IPS-18a (cell line): ENCODE results near the gene UBE3A.
"Not testable (repeated sequence)": the region's sequence is repeated elsewhere in the genome, so short reads cannot be mapped to it uniquely, and the experiment has no call there.

Experiments
- H3K27ac ChIP-seq: one replicate; pipeline ENCODE4 v1.5.1; 2013; ENCODE audit warnings: low read length
- H3K27me3 ChIP-seq: one replicate; pipeline ENCODE4 v1.6.1; 2013; ENCODE audit warnings: mild to moderate bottlenecking, low read length; ENCODE audit not compliant: control insufficient read depth, insufficient read depth
- H3K36me3 ChIP-seq: one replicate; pipeline ENCODE4 v1.6.1; 2013; ENCODE audit warnings: low read depth, low read length; ENCODE audit not compliant: control insufficient read depth
- H3K4me1 ChIP-seq: one replicate; pipeline ENCODE4 v1.6.1; 2013; ENCODE audit warnings: low read depth, low read length; ENCODE audit not compliant: control insufficient read depth
- H3K4me3 ChIP-seq: one replicate; pipeline ENCODE4 v1.5.1; 2013; ENCODE audit warnings: low read length
- H3K9ac ChIP-seq: one replicate; pipeline ENCODE4 v1.6.1; 2013; ENCODE audit warnings: mild to moderate bottlenecking, low read length, moderate library complexity
- H3K9me3 ChIP-seq: one replicate; pipeline ENCODE4 v1.6.1; 2013; ENCODE audit warnings: low read depth, low read length; ENCODE audit not compliant: control insufficient read depth

UBE3A gene

DNA sequence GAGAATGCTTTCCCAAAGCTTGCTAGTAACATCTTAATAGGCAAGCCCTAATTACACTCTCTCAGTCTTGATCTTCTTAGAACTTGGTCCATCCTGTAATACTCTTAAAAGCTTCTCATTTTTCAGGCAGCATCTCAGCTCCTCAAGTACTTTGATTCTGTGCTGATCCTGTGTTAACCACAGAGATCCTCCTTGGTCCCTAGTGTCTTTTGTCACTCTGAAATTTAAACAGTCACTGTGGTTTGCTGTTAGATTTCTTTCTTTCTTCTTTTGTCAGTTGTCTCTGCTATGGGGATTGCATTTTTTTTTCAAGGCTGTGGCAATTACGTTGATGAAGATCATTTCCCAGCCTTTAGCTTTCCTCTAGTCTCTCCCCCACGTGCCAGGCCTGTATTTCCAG is 26.0 kb upstream of the UBE3A start:
- H3K27me3 ChIP-seq, result no peaks in the 10 kb centered on the region
- no peaks in the 10 kb centered on the region for H3K9me3 ChIP-seq
- H3K27ac ChIP-seq, result no peak overlapping the region
- H3K4me3 ChIP-seq, result no peak overlapping the region
- no peaks in the 10 kb centered on the region for H3K36me3 ChIP-seq
- H3K4me1 ChIP-seq, result no peaks in the 10 kb centered on the region
- H3K9ac ChIP-seq, result no peak overlapping the region

DNA sequence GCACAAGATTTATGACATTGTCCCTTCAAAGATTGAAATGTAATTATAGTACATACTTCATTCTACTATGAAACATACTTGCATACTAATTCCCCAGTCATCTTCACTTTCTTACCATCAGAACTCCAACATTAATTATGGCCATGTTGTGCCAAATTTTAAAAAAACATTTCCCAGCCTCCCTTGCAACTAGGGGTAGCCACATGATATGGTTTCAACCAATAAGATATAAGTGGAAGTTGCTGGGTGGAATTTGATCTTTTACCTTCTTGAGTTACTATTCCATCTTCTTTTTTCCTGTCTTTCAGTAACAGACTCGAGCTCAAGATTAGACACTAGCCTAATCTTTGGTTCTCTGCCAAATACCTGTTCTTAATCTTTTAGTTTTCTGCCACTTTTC is 25.6 kb upstream of the UBE3A start:
- no peak overlapping the region for H3K4me3 ChIP-seq
- no peaks in the 10 kb centered on the region for H3K36me3 ChIP-seq
- H3K4me1 ChIP-seq, result no peaks in the 10 kb centered on the region
- no peaks in the 10 kb centered on the region for H3K9me3 ChIP-seq
- no peak overlapping the region for H3K9ac ChIP-seq
- no peak overlapping the region for H3K27ac ChIP-seq
- no peaks in the 10 kb centered on the region for H3K27me3 ChIP-seq

DNA sequence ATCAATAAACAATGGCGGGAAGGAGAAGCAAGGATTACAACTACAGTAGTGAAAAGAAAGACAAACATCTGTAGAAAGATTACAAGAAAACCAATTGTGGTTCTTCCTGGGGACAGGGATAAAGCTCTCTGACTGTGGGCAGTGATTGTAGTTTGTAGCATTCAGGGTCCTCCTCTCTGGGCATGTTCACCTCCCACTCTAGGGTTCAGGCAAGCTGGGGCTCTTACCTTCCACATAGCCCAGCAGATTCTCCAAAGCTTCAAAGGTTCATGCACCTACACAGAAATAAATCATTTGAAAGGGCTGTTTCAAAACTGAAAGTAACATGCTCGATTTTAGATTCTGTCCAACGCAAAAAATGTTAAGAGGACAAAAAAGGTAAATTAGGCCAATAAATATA is 17.4 kb upstream of the UBE3A start:
- no peaks in the 10 kb centered on the region for H3K27me3 ChIP-seq
- no peak overlapping the region for H3K9ac ChIP-seq
- no peak overlapping the region for H3K27ac ChIP-seq
- no peak overlapping the region for H3K4me3 ChIP-seq
- no peaks in the 10 kb centered on the region for H3K4me1 ChIP-seq
- H3K36me3 ChIP-seq, result no peaks in the 10 kb centered on the region
- H3K9me3 ChIP-seq, result no peaks in the 10 kb centered on the region

DNA sequence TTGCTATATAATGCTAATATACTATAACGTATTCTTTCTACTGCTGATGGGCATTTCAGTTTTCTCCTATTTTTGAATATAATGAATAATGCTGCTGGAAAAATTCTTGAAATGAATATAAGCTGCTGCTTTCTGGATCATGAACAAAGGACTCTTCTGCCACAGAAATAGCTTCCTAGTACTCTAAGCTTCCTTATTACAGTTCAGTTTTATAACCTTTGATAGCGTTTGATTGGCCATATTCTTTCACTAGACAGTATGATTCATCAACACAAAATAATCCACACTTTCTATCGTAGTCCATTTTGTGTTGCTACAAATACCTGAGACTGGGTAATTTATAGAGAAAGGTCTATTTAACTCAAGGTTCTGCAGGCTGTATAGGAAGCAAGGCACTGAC is 16.4 kb upstream of the UBE3A start:
- no peaks in the 10 kb centered on the region for H3K27me3 ChIP-seq
- no peak overlapping the region for H3K4me3 ChIP-seq
- H3K9ac ChIP-seq, result no peak overlapping the region
- no peaks in the 10 kb centered on the region for H3K9me3 ChIP-seq
- H3K4me1 ChIP-seq, result no peaks in the 10 kb centered on the region
- no peak overlapping the region for H3K27ac ChIP-seq
- H3K36me3 ChIP-seq, result no peaks in the 10 kb centered on the region

DNA sequence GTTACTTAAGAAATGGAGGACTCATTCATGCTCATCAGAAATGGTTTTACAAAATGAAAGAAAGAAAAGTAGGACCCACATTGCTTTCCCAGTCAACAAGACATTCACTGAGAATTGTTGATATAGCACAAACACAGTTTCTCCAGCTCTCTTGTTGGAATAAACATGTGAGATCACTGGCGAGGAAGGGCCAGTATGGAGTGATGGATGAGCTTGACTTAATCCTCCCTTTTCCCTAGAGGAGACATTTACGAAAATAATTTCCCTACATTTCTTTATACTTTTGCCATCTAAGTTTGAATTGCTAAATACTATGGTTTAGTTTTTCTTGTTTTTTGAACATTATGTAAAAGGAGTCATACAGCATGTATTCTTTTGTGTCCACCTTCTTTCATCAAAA is 15.9 kb upstream of the UBE3A start:
- no peak overlapping the region for H3K4me3 ChIP-seq
- no peaks in the 10 kb centered on the region for H3K9me3 ChIP-seq
- H3K27ac ChIP-seq, result no peak overlapping the region
- H3K27me3 ChIP-seq, result no peaks in the 10 kb centered on the region
- H3K9ac ChIP-seq, result no peak overlapping the region
- no peaks in the 10 kb centered on the region for H3K36me3 ChIP-seq
- no peaks in the 10 kb centered on the region for H3K4me1 ChIP-seq

DNA sequence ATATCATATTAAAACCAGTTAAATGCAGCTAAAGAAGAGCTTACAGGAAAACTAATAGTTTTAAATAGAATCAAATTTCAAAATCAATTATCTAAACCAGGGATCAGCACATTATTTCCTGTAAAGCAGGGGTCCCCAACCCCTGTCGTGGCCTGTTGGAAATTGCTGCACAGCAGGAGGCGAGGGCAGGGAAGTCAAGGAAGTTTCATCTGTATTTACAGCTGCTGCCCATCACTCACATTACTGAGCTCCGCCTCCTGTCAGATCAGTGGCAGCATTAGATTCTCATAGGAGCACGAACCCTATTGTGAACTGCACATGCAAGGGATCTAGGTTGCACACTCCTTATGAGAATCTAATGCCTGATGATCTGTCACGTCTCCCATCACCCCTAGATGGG is 14.4 kb upstream of the UBE3A start:
- H3K9me3 ChIP-seq, H3K9ac ChIP-seq, H3K27me3 ChIP-seq, H3K36me3 ChIP-seq, H3K4me1 ChIP-seq, H3K27ac ChIP-seq, H3K4me3 ChIP-seq: not testable (repeated sequence)

DNA sequence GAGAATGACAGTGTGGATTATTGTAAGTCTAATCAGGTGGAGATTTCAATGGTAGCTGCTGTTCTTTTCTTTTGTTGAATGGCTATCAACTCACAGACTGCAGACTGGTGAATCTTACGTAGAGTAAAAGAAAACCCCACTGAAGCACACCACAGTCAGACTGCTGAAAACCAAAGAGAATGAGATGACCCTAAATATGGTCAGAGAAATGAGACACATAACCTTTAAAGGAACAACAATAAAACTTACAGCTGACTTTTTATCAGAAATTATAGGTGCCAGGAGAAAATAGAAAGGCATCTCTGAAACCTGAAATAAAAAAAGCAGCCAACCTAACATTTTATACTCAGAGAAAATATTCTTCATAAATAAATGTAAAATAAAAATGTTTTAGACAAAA is 12.7 kb upstream of the UBE3A start:
- no peaks in the 10 kb centered on the region for H3K4me1 ChIP-seq
- no peaks in the 10 kb centered on the region for H3K36me3 ChIP-seq
- H3K27ac ChIP-seq, result no peak overlapping the region
- H3K9me3 ChIP-seq, result no peaks in the 10 kb centered on the region
- H3K9ac ChIP-seq, result no peak overlapping the region
- no peak overlapping the region for H3K4me3 ChIP-seq
- no peaks in the 10 kb centered on the region for H3K27me3 ChIP-seq

DNA sequence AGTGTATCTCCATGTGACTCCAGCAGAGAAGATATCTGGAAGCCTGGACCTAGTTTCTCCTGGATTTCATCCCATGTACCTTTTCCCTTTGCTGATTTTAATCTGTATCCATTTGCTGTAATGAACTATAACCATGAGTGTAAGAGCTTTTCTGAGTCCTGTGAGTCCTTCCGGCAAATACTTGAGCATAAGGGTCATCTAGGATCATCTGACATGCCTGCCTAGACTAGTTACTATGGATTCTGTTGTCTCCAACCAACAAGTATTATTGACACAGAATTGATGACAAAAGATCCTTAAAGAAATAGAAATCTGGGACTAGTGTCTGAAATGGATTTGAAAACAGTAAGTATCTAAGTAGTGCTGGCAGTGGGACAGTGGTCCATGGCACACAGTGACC is 11.3 kb upstream of the UBE3A start:
- Histone ChIP-seq H3K36me3 (no peaks in the 10 kb centered on the region), H3K27me3 (no peaks in the 10 kb centered on the region), H3K4me1 (no peaks in the 10 kb centered on the region), H3K4me3 (no peak overlapping the region), H3K9me3 (no peaks in the 10 kb centered on the region), H3K9ac (no peak overlapping the region), H3K27ac (no peak overlapping the region)

DNA sequence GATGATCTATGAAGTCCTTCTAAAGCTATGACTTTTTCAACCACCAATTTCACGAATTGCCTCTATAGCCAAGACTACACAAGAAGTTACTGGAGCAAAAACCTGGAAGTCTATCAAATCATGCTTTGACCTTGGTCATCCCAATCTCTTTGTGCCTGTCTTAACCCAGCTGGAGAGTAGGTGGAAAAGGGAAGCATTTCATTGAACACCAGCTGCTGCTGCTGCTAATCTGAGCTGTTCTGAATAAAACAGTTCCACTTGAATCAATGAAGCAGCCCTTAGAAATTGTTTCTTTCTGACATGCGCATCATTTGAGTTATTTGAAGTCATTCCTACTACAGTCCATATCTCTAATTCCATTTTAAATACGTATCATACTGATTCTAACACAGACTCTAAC is 7.3 kb upstream of the UBE3A start:
- Histone ChIP-seq H3K4me1 (no peaks in the 10 kb centered on the region), H3K36me3 (no peaks in the 10 kb centered on the region), H3K4me3 (no peak overlapping the region), H3K9ac (no peak overlapping the region), H3K27me3 (no peaks in the 10 kb centered on the region), H3K27ac (no peak overlapping the region), H3K9me3 (no peaks in the 10 kb centered on the region)

DNA sequence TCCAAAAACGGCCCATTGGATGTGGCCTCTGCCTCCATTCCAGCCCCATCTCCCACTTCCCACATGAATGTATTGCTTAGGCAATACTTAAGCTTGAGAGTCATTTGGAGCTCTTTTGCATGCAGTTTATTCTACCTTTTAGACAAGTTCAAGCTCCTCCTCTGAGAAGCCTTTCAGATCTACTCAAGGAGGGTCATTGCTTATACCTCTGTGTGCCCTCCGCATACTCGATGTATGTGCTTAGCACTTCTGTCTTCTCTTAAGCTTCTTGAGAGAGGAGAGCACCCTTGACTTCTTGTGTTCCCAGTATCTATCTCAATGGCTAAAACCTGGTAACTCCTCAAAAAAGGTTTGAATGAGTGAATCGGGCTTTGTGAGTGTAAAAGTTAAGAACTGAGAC is 6.6 kb upstream of the UBE3A start:
- Histone ChIP-seq H3K27me3 (no peaks in the 10 kb centered on the region), H3K36me3 (no peaks in the 10 kb centered on the region), H3K27ac (no peak overlapping the region), H3K4me1 (no peaks in the 10 kb centered on the region), H3K4me3 (no peak overlapping the region), H3K9me3 (no peaks in the 10 kb centered on the region), H3K9ac (no peak overlapping the region)

DNA sequence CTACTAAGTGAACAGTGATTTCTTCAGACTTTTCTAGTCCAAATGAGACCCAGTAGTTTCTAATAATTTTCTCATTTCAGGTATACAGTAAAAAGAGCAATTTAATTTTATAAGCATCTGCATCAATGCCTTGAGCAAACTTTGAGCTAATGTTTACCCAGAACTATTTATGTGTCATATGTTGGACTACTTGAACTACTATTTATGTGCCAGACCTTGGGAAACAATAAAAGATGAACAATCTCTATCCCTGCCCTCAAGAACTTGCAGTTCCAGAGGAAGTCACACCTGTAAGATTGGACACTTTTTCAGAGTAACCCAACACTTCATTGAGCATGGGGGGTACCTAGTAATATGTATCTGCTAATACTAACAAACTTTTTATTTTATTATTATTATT is 2.3 kb upstream of the UBE3A start:
- Histone ChIP-seq H3K9ac (no peak overlapping the region), H3K4me3 (no peak overlapping the region), H3K27me3 (no peaks in the 10 kb centered on the region), H3K36me3 (no peaks in the 10 kb centered on the region), H3K9me3 (no peaks in the 10 kb centered on the region), H3K27ac (no peak overlapping the region), H3K4me1 (peaks cover 14% of the 10 kb centered on the region)

DNA sequence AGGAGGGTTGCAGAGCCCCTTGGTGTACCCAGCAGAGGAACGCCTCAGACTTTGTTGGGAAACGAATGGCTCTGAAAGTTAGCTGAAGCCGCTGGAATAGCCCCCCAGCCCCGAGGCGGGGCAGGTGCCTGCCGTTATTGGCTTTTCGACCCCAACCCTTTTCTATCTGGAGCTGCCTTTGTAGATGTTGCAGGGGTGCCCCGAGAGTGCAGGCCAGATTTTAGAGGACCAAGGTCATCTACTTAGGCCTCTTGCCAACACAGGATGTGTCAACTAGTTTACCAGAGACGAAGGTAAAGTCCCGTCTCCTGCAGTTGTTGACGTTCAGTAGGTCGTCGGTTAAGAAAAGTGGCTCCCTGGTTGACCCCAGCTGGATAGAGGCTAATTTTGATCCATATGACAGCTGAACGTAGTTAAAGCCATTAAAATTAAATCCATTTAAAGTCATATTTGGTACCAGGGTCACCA is 579 bp upstream of the UBE3A start:
- peaks cover 15% of the 10 kb centered on the region for H3K4me1 ChIP-seq
- H3K27me3 ChIP-seq, result no peaks in the 10 kb centered on the region
- H3K27ac ChIP-seq, result peak overlapping the region; percentile 91
- peaks cover 2% of the 10 kb centered on the region for H3K36me3 ChIP-seq
- no peaks in the 10 kb centered on the region for H3K9me3 ChIP-seq
- peak overlapping the region; percentile 73 for H3K4me3 ChIP-seq
- peak overlapping the region; percentile 94 for H3K9ac ChIP-seq
